Stimulated activated CD8-positive, alpha-beta memory T cell treated with anti-CD3 and anti-CD28 coated beads, Interleukin-7, amount 100 ng/mL, for 4 hours (primary cell): ENCODE data around the gene ZNF213.
"Not testable (repeated sequence)": the region's sequence is repeated elsewhere in the genome, so short reads cannot be mapped to it uniquely, and the experiment has no call there.

Source experiments
- DNase-seq, 2 donors: peaks; one replicate each; pipeline ENCODE4 v3.0.0-alpha.2; 2020; ENCODE audit warnings: low read depth in 2 of 2

Gene ZNF213

DNA sequence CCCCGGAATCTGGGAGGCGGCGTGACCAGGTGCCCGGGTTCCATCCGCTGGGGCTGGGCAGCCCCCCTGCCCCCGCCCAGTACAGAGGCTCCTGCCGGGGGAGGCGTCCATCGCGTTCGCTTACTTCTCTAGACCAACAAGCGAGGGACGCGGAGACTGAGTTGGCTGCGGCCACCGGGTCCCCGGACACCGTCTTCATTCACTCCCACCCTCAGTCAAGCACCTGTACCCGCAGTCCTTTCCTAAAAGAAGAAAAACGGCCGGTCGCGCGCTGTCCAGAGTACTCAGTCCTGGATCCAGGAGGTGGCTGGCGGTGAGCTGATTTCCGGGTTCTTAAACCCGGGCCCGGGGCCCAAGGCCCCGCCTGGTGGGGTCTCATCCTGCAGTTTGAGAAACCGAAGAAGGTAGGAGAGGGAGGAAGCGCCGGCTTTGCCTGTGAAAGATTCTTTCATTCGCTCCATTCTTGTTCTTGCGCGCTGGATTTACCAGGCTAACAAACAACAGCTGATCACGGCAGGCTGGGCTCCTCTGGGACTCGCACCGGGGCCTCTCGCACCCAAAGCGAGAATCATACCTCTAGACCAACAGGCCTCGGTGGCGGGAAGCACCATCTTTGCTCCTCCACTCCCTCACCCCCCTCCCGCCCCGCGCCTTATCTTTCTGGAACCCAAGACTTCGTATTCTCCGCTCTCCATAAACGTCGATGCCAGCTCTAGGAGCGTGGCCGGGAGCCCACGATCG, 35.8 kb downstream of the ZNF213 start:
- DNase-seq, result no peak

DNA sequence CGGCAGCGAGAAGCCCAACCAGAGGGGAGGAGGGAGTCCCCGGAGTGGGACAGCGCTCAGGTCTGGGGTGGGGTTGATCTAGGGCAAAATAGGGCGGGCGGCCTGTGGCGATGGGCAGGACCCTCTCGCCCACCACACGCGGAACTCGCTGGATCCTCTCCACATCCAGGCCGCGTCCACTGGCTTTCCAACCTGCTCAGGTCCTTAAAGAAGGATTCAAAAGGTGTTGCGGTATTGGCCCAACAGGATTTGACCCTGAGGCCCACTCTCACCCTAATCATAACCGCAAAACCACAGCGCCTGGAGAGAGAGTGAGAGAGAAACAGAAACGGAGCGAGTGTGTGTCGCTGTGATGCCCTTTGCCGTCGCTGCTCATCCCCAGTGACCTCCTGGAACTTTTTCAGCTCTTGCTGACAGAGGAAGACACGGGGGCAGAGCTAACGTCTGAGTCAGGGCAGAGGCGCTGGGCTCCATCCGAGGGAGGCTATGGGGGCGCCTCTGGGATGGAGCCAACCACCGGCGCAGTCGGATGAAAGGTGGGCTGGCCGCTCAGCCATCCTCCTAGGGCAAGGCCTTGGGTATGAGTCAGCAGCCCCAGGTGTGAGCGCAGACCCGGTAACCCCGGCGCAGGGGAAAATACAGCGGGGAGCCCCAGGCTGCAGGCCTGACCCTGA, 36.5 kb downstream of the ZNF213 start:
- peak; percentile 66 to 75 for DNase-seq

DNA sequence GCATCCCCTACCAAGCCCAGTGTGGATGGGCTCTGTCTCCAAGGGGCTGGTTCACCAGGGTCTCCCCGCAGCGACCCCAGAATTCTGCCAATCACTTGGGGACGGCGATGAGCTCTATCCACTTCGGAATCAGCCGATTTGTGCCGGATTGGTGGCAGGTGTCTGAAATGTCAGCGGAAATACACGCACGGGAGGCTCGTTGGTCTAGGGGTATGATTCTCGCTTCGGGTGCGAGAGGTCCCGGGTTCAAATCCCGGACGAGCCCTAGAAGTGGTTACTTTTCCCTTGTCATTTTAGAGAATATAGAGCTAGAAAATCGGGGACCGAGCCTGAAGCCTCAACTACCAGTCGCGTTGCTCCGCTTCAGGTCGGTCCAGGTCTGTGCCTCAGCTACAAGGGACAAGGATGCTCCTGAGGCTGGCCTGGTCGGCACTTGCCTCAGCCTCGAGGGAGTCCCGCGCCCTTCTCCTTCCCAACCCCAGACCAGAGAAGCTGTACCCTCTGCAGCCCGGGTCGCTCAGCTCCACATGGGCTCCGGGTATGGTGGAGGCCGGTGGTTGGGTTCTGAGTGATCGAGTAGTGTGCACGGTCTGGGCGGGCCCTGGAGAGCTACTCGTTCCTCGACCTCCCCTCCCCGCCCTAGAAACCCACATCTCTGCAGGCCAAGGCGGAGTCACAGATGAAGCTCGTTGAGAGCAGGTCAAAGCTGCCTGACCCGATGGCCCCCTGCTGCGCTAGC, 37.2 kb downstream of the ZNF213 start:
- no peak for DNase-seq

DNA sequence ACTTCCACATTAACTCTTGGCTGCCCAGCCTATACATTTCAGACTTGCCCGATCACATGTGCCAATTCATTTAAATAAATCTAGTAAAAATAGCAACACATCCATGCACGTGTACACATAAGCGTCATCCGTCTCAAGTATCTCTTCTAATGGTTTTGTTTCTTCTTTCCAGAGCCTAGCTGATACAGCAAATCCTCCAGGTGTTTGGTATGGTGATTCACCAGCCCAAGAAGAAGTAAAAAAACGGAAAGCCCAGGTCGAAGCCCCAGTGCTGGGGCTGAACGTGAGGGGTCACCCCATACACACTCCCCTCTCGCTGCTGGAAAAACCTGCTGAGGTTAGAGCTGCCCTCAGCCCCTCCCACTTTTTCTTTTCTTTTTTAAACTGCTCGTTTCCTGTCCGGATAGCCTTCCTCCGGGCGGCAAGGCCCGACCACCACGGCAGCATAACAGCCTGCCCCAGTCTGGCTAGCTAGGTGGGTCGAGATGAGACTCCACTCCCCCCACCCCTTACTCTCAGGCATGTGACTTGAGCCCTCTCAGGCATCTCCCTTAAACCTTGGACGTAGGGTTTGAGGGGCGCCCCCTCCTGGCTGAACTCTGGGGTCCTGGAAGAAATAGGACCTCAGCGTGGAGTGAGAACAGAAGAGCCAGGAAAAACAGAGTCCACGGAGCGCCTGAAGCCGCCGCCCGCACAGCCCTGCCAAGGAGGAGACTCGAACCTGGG, 39.2 kb downstream of the ZNF213 start:
- no peak for DNase-seq

DNA sequence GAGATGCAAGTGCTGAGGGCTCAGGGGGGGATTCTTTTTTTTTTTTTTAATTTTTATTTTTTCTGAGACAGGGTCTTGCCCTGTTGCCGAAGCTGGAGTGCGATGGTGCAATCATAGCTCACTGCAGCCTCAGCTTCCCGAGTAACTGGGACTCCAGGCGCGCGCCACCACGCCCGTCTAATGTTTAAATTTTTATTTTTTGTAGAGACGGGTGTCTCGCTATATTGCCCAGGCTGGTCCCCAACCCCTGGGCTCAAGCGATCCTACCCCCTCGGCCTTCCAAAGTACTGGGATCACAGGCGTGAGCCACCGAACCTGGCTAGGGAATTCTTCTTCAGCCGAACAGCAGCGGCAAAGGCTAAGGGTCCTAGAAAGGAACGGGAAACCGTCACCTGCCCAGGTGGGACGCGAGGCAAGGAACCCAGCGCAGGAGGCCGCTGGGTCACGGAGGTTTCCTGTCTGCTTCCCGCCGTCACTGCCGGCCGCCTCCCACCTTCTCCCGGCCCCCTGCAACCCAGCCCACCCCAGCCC, 39.9 kb downstream of the ZNF213 start:
- DNase-seq, result no peak

DNA sequence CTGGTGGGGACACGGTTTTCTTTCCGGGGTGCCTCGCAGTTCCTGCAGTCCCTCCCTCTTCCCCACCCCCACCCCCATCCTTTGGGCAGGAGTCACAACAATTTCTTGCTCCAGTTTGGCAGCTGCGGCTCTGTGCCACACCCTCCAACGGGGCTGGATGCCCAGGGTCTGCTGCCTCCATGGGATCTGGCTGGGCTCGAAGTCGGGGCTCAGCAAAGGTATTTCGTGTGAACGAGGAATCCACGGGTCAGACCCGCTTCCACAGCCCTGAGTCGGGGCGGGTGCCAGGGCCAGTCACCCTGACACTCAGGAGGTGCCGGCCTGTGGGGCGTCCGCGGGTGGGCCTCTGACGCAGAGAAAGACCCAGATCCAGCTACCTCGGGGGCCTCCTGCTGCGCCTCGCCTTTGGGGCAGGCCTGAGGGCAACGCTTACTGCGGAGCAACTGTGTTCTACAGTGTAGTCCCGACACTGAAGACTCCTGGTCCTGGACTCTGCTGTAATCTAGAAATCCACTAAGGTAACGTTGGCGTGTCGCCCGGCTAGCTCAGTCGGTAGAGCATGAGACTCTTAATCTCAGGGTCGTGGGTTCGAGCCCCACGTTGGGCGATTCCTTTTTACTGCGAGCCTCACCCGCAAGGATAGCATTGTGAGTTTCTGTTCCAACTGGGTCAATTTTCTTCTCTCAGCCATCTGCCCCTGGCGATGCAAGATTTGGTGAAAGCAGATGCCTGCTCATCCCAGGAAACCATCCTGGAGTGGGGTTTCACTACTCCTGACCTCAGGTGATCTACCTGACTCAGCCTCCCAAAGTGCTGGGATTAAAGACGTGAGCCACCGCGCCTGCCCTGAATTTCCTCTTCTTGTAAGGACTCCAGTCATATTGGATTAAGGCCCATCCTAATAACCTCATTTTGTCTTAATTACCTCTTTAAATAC, 40.6 kb downstream of the ZNF213 start:
- DNase-seq, result no peak

DNA sequence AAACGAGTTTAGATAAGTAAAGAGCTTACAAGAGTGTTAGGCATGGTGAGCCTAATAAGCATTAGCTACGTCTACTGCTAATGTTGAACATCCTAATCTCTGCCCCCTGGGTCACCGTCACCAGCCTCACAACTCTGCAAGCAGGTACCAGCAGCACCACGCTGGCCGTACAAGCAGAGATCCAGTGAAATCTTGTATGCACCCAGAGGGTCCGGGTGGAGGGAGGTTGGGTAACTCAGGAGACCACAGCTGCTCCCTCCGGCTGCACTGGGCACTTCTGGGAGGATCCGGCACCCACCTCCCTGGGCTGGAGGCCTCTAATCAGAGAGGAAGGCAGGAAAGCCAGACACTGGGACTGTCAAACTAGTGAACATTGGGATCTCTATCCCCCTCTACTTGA, 44.8 kb downstream of the ZNF213 start:
- no peak for DNase-seq

DNA sequence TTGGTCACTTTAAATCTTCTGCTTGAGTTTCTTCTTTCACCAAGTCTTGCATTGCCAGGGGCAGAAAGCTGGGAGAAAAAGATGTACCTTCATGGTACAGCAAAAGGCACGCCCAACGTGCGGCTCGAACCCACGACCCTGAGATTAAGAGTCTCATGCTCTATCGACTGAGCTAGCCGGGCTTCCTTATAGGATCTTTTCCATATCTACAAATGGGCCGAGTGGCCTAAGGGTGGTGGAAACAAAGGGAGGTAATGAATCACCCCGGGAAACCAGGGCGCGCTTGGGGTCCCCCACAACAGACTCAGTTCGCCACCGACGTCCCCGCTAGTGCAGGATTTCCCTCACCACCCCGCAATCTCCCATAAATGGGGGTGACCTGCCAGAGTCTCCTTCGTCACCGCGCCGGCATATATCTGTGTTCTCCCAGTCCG, 45.6 kb downstream of the ZNF213 start:
- no peak for DNase-seq

DNA sequence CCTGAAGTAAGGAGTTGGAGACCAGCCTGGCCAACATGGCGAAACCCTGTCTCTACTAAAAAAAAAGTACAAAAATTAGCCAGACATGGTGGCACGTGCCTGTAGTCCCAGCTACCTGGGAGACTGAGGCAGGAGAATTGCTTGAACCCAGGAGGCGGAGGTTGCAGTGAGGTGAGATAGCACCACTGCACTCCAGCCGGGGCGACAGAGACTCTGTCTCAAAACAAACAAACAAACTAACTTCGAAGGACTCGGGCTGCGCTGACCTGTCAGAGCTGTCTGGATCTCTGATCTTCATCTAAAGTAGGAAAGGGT, 47.4 kb downstream of the ZNF213 start:
- not testable (repeated sequence) for DNase-seq

DNA sequence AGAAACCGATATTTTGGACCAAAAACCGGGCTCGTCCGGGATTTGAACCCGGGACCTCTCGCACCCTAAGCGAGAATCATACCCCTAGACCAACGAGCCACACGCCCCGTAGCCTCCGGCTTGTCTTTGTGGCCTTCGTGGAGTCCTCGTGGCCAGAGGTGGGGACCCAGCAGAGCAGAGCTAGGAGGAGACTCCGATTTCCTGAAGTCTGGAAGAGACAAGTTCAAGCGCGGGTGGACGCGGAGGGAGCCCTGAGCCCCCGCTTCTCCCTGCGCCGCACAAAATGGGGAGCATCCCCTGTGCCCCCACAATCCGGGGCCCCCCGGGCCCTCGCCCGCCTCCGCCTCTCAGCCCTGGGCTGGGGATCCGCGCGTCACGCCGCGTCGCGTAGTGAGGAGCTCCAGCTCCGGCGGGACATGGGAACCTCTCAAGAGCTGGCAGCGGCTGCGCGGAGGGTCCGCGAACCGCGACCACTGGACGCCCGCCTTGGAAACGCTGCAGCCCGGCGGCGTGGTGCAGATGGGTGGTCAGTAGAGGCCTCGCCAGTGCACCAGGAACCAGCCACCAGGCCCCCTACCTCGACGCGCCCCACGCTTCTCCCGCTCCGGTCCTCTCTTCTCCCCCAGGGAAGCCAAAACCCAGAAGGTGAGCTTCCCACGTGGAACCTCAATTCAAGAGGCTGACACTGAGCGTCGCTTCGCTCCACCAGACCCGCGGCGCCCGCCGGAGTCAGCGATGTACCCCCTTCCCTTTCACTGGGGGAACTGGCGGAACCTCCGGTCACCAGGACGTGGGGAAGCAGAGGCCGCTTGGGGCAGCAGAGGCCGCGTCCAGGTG, 48.0 kb downstream of the ZNF213 start:
- DNase-seq, result no peak

DNA sequence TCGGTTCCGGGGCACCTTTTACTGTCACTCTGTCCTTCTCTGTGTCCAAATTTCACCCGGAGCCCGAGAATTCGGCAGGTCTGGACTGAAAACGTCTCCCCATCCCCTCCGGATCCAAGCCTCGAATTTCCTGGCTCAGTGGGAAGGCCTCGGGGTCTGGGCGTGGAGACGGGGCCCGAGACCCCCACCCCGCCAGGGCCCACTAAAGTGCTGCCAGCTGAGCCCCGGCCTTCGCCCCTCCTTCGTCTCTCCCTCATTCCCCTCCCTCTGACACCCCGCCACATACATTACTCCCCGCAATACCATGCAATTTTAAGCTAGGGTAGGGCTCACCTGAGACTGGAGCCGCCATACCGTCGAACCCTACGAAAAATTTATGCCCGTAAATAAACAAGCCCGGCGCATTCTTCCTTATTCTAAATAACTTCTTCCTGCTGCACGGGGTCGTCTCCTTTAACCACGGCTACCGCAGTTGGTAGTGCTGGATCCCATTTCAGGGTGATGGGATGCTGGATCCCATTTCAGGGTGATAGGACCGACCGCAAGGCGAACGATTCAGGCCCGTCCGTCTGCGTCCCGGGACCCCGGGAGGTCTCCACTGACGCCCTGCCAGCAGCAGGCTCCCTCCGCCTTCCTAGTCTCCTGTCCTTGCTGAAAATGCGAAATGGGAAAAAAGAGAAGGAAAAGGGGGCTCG, 48.8 kb downstream of the ZNF213 start:
- DNase-seq, result no peak

DNA sequence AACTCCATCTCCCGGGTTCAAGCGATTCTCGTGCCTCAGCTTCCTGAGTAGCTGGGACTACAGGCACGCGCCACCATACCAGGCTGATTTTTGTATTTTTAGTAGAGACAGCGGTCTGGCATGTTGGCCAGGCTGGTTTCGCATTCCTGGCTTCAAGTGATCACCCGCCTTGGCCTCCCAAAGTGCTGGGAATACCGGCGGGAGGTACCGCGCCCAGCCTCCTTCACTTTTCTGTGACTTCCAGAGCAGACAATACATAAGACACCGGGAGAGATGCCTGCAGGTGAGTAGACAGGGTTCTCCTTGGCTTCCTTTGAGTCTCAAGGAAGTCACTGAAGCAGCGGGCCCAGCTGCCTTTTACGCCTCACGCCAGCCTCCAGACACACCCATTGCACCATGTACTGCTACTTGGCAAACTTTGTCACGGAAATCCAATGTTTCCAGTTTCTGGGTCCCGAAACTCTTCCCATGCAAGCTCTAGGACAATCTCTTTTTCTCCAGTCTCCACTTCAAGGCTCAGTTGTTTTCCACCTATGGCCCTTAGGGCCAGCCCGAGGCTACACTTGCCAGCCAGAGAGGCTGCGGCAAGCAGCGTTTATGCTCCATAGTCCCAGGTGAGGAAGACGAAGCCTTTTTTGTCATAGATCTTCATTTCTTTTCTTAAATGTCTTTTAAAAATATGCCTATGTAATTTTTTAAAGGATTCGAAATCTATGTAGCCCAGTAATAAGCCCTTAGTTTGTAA, 52.3 kb downstream of the ZNF213 start:
- DNase-seq, result no peak

DNA sequence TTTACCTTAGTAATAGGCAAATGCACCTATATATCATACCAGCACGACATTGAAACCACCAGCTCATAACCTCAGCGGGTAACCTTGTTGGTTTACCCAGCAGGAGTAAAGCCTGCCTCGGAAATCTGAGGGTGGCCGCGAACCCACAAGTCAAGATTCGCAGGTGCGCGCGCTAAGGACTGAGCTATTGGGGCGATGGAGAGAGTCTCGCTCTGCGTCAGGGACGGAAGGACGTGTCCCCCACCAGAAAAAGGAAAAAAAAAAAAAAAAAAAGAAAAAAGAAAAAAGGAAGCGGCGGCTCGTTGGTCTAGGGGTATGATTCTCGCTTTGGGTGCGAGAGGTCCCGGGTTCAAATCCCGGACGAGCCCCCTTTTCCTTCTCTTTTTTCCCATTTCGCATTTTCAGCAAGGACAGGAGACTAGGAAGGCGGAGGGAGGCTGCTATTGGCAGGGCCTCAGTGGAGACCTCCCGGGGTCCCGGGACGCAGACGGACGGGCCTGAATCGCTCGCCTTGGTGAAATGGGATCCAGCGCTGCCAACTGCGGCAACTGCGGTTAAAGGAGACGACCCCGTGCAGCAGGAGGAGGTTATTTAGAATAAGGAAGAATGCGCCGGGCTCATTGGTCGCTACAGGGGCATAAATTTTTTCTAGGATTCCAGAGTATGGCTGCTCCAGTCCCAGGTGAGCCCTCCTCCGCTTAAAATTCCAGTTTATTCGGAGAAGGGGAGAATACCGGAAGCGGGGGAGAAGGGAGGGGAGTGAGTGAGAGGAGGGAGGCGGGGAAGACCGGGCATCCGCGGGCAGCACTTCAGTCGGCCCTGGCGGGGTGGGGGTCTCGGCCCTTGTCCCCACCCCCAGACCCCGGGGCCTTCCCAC, 53.2 kb downstream of the ZNF213 start, which contains the start of gene OR1F1:
Gene OR1F1 (plus strand): TSS at position 407 of the 877 bp plus-strand sequence.
- DNase-seq, result peak in 1 of 2 donors; percentile 36

DNA sequence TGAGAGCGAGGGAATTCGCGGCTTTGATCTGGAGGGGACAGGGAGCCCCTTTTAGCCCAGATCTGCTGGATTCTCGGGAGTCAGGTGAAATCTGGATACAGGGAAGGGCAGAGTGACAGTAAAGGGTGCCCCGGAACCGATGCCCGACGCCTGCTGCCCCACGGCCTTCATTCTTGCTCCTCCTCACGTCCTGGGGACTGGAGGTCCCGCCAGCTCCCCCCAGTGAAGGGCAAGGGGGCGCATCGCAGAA, 53.8 kb downstream of the ZNF213 start:
- DNase-seq, result no peak

DNA sequence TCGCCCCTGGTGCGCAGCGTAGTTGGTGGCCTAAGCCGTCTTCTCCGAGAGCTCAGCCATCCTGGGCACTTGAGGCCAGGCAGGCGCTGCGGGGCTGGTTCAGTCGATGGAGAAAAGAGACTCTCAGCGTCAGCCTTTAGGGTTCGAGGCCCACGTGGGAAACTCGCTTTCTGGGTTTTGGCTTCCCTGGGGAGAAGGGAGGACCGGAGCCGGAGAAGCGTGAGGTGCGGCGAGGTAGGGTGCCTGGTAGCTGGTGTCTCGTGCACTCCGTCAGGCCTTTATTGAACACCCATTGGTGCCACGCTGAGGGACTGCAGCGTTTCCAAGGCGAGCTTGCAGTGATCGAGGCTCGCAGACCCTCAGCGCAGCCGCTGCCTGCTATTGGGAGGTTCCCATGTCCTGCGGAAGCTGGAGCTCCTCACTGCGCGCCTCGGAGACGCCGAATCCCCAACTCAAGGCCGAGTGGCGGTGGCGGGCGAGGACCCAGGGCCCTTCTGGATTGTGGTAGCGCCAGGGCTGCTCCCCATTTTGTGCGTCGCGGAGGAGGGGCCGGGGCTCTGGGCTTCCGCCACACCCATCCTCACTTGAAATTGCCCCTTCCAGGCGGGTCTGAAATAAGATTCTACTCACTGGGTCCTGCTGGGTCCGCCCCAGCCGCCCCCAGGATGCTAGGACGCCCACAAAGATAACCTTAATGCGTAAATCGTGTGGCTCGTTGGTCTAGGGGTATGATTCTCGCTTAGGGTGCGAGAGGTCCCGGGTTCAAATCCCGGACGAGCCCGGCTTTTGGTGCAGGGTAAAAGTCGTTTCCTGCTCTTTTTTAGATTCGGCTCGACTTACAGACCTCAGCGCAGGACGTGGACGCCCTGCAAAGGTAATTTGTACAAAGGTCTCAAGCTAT, 54.3 kb downstream of the ZNF213 start:
- DNase-seq, result no peak

DNA sequence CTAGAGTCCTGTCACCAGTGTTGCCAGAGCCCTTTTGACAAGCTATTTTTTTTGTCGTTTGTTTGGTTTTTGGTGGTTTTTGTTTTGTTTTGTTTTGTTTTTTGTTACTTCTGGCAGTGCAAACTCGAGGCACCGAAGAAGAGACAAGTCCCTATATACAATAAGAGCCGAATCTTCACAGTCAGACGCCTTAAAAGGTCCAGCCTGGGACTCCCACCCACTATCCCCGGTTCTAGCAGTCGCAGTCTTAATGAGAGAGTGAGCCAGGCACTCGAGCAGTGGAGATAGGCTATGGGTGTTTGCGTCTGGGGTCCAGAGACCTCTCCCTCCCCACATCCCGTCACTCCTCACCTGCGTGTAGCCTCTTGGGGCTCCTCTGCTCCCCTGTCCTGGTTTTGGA, 55.0 kb downstream of the ZNF213 start:
- no peak for DNase-seq

DNA sequence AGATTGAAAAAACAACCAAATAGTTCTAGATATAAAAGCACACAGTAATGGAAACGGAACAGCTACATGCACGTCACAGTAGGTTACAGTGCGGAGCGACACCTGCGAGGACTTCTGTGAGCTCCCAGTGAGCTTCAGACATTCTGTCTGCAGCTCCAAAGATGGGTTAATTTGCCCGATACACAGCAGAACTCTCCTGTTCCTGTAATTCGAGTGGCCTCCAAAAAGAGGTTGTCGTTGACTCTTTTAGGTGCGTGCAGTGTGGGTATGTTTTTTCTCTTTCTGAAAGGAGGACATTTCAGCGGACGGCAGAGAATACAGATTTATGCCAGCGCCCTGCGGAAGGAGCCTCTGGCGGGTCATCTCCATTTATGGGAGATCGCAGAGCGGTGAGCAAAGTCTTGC, 56.1 kb downstream of the ZNF213 start:
- no peak for DNase-seq
